T-helper 9 cell (primary cell): Measurements from ENCODE around the gene TIMP3.
"Not testable (repeated sequence)": the region's sequence is repeated elsewhere in the genome, so short reads cannot be mapped to it uniquely, and the experiment has no call there.

ENCODE experiments used
- DNase-seq: peaks from one replicate; pipeline ENCODE4 v3.0.0-alpha.2; 2020

Gene TIMP3

DNA sequence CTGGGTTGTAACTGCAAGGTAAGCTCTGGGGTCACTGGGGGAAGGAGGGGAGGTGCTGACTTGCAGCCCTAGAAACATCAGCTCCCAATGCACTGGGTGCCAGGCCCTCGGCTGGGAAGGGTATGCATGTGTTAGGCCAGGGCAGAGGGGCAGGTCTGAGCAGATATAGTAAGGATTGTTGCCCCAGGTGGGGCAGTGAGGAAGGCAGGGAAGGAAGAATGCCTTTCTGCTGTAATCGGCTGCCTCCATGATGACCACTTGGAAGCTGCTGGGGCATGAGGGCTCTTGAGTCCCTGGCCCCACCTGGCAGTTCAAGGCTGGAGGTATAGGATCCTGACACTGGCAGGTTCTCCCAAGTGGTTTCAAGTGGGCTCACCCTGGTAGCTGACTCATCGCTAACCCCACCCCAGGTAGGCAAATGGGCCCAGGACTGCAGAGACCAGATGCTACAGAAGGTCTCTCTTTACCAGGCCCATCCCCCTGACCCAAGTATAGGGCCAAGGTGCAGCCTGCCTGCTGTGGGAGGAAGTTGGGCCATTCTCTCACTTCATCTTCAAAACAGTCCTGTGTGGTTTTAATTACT, 56.7 kb downstream of the TIMP3 start:
- DNase-seq: no peak

DNA sequence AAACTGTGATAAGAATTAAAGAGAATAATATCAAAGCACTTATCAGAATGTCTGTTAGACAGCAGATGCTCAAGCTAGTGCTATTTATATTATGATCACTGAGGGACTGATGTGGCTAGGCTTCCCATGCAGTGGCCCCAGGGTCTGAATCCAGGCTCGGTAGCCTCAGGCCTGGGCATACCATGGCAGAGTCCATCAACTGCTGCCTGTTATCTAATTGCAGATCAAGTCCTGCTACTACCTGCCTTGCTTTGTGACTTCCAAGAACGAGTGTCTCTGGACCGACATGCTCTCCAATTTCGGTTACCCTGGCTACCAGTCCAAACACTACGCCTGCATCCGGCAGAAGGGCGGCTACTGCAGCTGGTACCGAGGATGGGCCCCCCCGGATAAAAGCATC, 57.5 kb downstream of the TIMP3 start:
- DNase-seq: no peak

DNA sequence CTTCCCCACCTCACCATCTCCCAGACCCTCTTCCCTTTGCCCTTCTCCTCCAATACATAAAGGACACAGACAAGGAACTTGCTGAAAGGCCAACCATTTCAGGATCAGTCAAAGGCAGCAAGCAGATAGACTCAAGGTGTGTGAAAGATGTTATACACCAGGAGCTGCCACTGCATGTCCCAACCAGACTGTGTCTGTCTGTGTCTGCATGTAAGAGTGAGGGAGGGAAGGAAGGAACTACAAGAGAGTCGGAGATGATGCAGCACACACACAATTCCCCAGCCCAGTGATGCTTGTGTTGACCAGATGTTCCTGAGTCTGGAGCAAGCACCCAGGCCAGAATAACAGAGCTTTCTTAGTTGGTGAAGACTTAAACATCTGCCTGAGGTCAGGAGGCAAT, 58.2 kb downstream of the TIMP3 start:
- no peak for DNase-seq

DNA sequence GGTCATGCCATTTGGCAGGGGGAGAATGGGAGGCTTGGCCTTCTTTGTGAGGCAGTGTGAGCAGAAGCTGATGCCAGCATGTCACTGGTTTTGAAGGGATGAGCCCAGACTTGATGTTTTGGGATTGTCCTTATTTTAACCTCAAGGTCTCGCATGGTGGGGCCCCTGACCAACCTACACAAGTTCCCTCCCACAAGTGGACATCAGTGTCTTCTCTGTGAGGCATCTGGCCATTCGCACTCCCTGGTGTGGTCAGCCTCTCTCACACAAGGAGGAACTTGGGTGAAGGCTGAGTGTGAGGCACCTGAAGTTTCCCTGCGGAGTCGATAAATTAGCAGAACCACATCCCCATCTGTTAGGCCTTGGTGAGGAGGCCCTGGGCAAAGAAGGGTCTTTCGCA, 59.8 kb downstream of the TIMP3 start:
- no peak for DNase-seq

DNA sequence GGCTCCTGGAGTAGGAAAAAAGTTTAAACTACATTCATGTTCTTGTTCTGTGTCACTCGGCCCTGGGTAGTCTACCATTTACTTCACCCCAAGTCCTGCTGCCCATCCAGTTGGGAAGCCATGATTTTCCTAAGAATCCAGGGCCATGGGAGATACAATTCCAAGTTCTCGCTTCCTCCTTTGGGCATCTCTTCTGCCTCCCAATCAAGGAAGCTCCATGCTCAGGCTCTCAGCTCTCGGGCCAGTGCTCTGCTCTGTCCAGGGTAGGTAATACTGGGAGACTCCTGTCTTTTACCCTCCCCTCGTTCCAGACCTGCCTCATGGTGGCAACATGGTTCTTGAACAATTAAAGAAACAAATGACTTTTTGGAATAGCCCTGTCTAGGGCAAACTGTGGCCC, 60.6 kb downstream of the TIMP3 start:
- DNase-seq: no peak

DNA sequence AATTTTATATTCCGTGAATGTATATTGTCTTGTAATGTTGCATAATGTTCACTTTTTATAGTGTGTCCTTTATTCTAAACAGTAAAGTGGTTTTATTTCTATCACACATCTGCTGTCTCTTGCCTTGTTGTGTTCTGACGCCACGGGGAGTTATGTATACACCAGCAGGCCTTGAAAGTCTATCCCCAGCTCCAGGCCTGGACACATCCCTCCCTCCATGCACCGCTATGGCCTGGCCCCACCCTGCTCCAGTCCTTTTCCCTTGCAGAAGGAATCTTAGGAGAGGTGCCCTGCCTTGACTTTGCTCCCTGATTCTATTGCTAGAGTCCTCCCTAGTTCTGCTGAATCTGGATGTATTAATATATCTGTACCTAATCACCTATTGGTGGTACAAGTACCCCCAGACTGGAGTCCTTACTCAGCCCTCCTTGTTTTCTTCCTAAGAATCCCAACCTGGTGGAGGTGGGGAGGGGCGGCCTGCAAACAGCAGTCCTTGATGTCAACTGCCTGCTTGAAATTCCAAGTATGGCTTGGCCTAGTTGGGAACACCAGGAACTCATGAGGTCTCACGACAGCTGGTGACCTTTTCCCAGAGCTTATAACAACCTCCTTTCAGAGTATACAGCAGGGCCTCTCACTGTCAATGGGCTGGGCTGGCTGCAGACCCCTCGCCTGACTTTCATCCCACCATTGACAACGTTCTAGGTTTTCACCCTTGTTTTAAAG, 61.6 kb downstream of the TIMP3 start:
- no peak for DNase-seq

DNA sequence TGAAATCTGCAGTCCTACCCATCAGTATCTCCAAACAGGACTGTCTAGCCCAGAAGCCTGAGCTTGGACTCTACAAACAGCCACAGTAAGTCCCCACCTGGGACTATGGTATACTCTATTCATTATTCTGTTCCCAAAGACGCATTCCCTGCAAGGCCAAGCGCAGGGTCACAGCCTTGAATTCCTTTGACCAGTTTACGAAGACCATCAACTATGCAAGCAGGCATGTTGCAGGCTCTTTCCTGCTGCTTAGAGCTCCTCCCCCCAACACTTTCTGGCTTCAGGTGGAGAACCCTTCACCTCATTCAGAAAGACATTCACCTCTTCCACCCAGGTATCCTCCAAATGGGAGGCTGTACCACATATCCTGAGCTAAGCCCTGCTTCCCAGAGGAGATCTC, 62.5 kb downstream of the TIMP3 start:
- no peak for DNase-seq

DNA sequence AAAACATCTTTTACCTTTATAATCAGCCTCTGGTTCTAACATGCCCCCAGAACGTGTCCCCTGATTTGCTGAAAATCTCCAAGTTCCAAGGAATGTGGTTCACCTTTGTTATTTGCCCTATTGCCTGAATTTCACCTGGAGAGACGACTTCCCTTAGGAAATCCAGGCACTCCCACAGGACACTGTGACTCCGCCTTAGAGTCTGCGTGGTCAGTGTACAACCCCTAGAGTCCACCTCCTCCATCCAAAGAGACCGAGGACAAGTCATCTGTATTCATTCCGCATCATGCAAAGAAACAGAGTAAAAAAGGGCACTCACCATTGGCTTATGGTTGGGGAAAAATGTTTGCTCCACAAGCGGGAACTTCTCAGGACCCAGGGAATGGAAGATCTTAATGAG, 63.1 kb downstream of the TIMP3 start:
- DNase-seq: no peak

DNA sequence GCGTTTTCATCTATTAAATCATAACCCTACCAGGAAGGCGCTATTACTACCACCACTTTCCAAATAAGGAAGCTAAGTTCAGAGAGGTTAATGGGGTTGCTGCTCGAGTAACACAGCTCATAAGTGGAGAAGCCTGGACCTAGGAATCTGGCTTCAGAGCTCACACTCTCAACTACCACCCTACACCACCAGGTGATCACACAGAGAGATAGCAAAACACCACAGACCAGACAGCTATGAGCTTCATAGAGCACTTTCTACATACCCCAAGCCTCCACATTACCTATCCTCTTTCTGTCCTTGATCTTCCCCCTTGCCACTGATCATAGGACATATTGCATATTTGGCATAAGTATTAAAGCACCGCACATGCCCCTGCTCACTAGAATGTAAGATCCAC, 65.4 kb downstream of the TIMP3 start:
- no peak for DNase-seq

DNA sequence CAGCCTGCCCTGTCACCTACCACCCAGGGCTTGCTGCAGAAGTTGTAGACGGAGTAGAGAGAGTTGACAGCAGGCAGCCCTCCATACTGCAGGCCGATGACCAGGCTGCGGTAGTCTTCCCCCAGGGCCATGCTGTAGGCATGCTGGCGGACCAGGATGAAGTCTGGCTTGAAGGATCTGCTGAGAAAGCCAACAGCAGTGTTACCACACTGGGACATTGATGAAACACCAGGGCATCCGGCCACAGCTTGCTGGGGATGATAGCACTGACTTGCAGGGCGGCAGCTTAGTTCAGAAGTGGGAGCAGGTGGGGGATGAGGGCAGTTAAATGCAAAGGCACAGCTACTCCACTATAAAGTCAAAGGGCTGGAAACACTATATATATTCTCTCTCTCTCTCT, 67.4 kb downstream of the TIMP3 start:
- DNase-seq: no peak

DNA sequence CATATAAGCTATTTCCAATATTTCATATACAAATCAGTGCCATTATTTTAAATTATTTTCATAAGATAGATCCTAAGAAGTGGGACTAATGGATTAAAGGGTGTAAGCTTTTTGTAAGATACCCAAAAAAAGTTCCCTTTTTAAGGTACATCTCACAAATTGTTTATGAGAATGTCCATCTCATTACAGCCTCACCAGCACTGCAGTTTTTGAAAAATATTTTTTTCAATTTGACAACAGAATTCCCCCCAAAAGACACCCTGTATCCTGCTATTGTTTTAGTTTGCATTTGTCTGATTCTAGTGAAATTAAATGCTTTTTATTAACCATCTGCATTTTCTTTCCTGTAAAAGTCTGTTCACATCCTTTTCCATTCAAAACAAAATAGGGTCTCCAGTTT, 69.0 kb downstream of the TIMP3 start:
- no peak for DNase-seq

DNA sequence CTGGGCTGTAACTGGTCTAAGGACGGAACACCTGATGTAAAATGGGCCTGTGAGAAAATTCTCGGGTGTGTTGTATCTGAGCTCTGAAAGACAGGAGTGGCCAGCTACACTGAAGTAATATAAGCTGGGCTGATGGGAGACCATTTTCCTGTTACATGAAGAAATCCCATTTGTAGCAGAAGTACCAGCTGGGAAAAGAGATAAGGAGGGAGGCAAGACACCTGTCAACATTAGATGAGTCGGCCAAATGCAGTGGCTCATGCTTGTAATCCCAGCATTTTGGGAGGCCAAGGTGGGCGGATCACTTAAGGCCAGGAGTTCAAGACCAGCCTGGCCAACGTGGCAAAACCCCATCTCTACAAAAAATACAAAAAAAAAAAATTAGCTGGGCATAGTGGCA, 72.1 kb downstream of the TIMP3 start:
- not testable (repeated sequence) for DNase-seq

DNA sequence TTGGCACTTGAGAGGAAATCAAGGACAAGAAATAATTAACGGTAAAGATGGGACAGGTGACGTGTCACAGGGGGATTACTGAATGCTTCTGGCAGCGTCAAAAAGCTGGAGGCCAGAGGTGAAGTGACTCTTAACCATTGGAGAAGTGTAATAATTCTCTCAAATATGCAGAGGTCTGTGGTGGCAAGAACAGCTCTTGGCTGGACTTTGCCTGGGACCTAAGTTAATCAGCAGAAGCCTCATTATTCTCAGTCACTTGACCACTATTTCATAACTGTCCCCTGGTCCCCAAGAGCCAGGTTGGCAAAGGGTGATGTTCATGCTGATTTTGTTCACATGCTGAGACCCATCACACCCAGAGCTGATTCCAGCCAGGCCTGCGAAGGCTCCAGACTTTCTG, 72.9 kb downstream of the TIMP3 start:
- DNase-seq: no peak

DNA sequence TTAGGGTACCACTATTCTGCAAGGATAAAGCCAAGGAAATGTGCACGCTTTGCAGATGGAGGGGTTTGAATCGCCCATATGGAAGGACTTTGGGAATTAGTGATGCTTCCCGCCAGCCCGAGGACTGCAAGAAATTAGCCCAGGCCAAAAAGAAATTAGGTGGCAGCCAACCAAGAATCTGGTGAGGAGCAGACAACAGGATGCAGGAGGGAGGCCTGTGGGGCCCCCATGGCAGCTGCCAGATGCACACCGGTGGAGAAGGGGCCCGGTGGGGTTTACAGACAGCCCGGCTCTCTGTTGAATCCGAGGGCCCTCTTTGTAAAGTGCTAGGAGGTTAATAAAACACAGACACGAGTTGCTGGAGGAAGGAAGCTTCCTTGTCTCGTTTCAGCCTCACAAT, 73.5 kb downstream of the TIMP3 start:
- no peak for DNase-seq

DNA sequence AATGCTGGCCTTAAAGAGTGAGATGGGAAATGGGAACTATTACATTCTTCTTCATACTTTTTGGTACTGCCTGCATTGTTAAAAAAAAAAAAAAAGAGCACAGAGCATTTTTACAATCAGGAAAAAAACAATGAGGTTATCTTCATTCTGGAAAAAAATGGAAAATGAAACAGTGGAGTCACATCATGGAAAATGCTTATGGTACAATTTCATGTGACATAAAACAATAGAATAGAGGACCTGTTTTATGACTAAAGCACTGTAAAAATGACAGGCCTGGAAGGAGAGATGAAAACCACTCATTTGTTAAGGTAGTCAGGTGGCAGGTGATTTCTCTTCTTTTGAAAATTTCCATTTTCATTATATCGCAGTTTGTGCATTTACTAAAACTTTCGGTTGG, 75.0 kb downstream of the TIMP3 start:
- DNase-seq: no peak

DNA sequence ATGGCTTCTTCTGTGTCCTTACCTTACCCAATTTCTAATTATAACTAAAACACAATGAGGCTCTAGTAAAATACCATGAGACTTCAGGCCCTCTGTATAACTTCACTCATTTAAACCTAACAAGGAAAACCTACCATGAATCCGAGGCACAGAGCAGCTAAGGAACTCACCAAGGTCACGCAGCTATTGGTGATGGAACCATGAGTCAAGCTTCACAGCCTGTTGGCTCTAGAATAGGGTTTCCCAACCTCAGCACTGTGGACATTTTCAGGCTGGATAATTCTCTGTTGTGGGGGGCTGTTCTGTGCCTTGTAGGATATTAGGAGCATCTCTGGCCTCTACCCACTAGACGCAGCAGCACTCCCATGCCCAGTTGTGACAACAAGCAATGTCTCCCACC, 75.7 kb downstream of the TIMP3 start:
- no peak for DNase-seq

DNA sequence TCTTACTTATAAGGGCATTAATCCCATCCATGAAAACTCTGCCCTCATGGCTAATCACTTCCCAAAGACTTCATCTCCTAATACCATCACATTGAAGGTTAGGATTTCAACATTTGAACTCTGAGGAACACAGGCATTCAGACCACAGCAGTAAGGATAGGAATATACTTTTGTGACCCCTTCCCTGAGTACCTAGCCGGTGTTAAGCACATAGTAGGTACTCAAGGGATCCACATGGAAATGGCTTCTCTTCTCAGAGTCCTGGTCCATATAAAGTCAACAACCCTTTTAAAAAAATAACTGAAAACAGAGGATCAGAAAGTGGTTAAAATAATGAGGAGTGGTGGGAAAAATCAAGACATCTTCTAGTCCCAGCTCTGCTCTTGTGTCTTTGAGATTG, 78.0 kb downstream of the TIMP3 start:
- no peak for DNase-seq

DNA sequence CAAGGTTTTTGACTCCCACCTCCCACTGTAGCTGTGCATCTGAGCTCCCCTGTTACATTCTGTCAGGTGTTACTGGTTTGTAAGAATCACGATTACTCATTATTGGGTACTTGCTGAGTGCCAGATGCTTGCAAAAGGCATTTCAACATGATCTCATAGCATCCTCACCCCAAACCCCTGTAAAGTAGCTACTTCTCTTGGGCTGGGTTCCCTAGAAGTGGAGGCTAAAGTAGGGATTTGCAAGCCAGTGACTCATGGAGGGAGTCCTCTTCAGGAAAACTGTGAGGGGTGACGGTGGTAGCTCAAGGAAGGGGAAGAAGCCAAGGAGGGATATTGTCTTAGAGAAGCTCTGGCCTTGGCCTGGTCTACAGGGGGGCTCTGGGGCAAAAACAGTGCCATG, 78.6 kb downstream of the TIMP3 start:
- DNase-seq: no peak

DNA sequence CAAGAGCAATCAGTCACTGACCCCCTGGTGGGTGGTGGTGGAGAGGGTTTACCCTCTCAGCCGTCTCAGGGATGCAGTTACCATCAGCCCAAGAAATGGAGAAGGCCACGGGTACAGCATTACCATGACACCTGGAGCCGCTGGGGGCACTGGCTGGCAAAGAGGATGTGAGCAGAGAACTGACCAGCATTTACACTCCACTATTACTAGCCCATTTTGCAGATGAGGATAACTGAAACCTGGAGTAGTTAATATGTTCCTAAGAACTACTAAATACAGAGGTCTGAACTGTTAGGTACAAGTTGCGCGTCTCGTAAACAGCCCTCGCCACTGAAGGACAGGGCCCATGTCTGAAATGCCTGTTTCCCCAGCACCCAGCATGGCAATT, 79.0 kb downstream of the TIMP3 start:
- DNase-seq: no peak

DNA sequence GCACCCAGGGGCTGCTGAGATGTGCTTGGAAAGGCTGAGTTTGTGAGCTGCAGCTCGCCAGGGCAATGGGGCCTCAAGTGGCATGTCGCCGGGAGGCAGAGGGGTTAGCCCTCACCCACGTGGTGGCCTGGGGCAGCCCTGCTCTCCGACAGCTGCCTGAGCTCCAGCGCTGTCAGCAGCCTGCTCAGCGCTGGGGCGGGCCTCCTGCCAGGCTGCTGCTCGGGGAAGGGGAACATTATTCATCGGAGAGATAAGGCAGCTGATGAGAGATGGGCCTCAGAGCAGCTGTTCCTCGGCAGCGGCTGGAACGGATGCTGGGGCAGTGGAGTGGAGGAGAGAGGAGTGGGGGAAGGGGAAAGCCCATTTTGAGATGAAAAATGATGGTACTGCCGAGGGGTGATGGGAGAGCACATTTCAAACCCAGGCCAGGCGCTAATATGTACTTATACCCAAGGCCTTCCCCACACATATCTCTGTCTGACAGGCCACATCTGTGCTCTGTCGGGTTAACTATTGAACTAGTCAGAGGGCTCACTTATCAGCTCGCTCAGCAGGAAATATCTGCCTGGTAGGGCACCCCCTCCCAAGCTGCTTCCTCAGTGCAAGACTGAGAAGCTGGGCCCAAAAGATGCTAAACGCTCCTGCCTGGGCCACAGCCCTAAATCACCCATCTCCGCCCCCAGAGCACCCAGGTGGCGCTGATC, 79.5 kb downstream of the TIMP3 start:
- DNase-seq: no peak

DNA sequence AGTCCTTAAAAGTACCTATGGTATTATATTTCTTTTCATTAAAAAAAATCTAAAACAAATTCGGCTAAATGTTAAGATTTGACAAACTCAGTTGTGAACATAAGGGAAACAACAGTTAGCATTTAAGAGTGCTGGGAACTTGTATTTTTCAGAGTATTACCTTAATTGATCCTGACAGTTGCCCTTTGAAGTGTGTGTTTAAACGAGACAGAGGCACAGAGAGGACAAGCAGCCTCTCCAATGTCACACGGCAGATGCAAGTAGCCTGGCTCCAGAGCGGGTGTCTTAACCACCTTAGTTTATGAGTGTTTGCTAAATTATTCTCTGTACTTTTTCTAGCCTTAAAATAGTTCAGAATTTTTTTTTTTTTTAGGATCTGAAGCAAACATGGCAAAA, 80.9 kb downstream of the TIMP3 start:
- DNase-seq: no peak

DNA sequence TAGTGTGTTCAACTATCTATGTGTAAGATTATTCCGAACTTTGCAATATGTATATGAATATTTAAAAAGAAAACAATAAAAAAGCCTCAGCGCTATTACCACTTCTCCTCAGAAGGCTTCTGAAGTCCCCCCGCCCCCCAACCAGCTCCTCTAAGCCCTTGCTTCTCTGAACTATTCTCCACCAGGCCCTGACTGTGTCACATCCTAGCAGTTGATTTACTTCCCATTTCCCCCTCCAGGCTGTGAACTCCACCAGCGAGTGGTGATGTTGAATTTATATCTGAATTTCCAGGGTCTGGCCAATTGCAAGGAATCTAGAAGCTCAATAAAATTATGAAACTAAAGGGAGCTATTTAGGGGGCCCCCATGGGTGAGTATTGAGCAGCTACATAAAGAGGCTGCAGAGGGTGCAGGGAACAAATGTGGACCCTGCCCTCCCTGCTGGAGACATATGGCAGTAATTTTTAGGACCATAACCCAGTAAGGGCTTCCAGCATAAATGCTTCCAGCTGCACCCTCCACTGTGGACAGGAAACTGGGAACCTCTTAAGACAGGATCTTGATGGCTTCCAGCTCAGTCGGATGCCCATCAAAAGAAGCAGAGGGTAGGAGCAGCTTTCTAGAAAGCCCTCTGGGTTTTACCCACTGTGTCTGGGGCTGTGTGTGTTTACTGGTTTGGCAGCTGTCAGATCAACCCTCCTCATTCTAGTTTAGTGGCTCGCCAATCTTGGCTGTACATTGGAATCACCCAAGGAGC, 81.4 kb downstream of the TIMP3 start:
- no peak for DNase-seq

DNA sequence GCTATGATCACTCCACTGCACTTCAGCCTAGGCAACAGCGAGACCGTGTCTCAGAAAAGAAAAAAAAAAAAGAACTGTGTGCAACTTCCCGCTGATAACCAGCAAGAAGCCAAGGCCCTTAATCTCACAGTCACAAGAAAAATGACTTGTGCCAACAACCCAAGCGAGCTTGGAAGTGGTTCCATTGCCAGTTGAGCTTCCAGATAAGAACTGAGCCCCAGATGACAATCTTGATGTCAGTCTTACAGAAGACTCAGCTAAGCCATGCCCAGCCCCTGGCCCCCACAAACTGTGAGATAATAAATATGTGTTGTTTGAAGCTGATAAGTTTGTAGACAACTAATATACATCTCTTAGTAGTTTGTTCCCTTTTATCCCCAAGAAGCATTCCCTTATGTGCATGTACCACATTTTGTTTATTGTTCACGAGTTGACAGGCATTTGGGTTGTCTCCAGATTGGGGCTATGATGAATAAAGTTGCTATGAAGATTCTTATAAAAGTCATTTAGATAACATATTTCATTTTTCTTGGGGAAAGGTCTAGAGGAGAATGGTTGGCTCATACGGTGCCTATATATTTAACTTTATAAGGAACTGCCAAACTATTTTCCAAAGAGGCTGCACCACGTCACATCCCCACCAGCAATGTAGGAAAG, 85.9 kb downstream of the TIMP3 start:
- DNase-seq: no peak
